ENCODE data around the gene SKIL.
A peak's percentile ranks its signal among the peaks of the same experiment; 100 is the strongest.

SKIL gene

DNA sequence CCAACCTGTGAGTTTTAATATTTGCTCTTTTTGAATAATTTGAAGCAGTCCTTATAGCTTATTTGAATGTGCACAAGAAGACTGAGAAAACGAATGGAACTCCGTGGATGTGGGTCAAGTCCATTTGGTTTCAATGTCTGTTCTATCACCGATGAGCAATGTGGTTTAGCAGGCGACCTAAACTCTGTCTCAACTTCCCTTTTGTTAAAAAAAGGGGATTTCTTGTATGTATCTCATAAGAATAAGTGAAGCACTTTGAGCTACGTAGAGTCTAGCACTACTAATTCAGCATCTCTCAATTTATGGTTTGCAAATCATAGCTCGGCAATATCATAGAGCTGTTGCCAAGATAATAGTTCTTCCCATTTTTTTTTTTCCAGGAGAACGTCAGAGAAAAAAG lies 4.6 kb upstream of the SKIL start:
- no peak for DNase-seq (ENCODE audit: low spot score)
- Histone ChIP-seq H3K4me3 (no peak overlapping the region), H3K27ac (no peak overlapping the region)
- no peak for TF ChIP-seq CTCF (IDR thresholded peaks at IDR 0.05)

DNA sequence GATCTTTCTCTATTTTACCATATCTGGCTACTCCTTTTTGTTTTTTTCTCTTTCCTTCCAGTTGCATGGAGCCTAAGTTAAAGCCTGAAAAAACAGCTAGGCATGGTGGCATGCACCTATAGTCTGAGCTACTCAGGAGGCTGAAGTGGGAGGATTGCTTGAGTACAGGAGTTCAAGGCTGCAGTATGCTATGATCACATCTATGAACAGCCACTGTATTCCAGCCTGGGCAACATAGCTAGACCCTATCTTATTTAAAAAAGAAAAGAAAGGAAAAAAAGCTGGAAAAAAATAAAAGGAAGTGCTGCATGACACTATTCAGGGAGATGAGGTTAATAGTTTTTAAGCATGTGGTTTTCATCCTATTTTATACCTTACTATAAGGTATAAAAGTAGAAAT lies 4.0 kb upstream of the SKIL start:
- no peak for DNase-seq (ENCODE audit: low spot score)
- Histone ChIP-seq H3K4me3 (no peak overlapping the region), H3K27ac (no peak overlapping the region)
- TF ChIP-seq CTCF (IDR thresholded peaks at IDR 0.05): no peak

DNA sequence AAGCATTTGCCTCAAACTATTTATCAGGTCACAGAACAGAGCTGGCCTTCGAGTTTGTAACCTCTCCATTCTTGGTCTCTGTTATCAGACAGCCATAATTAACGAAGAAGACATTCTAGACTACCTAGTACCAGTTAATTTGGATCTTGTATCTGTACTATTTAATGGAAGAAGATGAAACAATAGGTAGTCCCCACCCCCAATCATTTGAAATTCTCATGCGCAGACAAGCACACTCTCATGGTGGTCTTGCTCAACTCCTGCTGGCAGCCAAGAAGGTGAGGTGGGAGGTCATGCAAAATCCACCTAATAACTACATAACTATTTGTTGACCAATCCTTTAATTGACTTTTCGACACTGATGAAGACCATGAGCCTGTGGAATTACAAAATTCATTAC lies 2.8 kb upstream of the SKIL start:
- no peak for TF ChIP-seq CTCF (IDR thresholded peaks at IDR 0.05)
- Histone ChIP-seq H3K27ac (no peak overlapping the region), H3K4me3 (no peak overlapping the region)

DNA sequence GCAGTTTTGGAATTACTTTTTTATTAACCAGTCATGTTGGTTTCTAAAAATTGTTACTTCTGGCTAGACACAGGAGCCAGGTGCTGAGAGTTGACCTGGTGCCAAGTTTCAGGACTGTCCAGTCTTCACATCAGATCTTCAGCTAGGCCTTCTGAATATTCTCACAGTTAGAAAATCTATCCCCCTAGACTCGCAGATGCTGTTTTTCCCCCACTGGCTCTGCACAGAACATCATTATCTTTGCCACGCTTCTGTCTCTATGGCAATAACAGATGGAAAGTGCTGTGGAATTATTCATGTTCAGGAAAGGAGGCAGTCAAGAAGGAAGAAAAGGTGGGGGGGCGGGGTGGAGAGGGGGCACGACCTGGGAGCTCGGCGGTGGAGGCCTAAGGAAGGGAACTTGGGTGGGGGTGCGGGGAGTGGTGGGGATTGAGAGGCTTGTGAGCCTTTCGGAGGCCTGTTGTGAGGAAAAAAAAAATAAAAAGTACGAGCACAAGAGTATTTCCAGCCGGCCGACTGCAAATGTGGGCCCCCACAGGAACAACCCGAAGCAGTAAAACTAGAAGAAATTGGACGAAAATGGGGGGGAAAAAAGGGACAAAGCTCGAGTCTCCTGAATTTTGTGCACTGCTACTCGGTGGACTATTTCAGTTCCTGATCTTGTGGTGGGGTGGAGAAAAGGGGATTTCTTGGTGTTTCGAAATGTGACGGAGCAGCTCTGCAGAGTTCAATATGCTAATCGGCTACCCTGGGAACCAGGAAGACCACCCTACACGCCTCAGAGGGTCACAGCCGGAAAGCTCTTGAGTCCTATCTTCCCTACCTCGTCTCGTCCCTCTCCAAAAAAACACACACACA lies 1.5 kb upstream of the SKIL start:
- Histone ChIP-seq H3K4me3 (peak overlapping the region; percentile 99), H3K27ac (peak overlapping the region; percentile 95 to 100)
- DNase-seq (ENCODE audit: low spot score): peak; percentile 79
- no peak for TF ChIP-seq CTCF (IDR thresholded peaks at IDR 0.05)

More for the DNA sequence above, 2.8 kb upstream of the SKIL start:
- no peak for DNase-seq (ENCODE audit: low spot score)

DNA sequence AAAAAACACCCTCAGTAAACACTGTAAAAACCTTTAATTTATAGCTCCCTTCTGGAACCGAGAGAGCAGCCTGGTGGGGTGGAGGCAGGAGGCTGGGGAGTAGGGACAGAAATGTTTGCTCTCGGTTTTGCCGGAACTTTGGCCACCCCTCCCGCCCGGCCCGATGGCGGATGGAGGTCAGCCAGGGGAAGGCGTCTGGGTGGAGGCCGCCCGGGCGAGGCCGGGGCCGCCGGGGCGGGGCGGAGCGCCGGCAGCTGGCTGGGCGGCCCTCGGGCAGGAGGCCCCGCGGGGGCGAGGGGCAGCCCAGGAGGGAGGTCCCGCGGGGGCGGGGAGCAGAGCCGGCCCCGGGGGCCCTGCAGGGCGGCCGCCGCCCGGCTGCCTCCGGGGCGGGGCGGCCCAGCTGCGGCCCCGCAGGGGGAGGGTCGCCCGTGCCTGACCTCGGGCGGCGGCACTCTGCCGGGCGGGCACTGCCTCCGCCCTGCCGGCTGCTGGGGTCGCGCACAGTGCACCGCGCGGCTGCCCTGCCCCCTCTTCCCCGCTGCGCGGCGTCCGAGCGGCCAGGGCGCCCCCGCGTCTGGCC lies 829 bp upstream of the SKIL start:
- peak overlapping the region; percentile 99 for H3K4me3 ChIP-seq
- DNase-seq (ENCODE audit: low spot score): peak; percentile 92
- TF ChIP-seq CTCF (IDR thresholded peaks at IDR 0.05): no peak
- H3K27ac ChIP-seq: peak overlapping the region; percentile 95 to 100

- H3K4me3 ChIP-seq: peak overlapping the region; percentile 99
- peak; percentile 92 for DNase-seq (ENCODE audit: low spot score)
- TF ChIP-seq CTCF (IDR thresholded peaks at IDR 0.05): no peak
- peak overlapping the region; percentile 95 to 100 for H3K27ac ChIP-seq
Observed at GRCh38 chr3:170358042-170359010, 811 bp downstream of the SKIL start.
